Occipital lobe (tissue), 2 donors: ENCODE results near the gene TBC1D5. TPM values are rescaled to one million over a fixed set of nuclear protein-coding genes. Genes with fewer than 3 reads are reported as not detected.

Experiments used
- DNase-seq: peaks from one replicate; lab custom pipeline; 2025; lab: John Stamatoyannopoulos, UW
- total RNA-seq: library from RNA; depleted of rRNA; stranded (reverse); fragments of >200 nt; gene quantifications from one replicate; pipeline ENCODE4 v1.2.3, GENCODE V29; 2014

Gene TBC1D5
- total RNA-seq, 1 donor from 2014 or later, result 110 TPM

- DNase-seq, result no peak
Measured at GRCh38 chr3:17182166-17182565, 560.3 kb downstream of the TBC1D5 start.

- no peak for DNase-seq
Measured at GRCh38 chr3:17181413-17181907, 561.0 kb downstream of the TBC1D5 start.

GRCh38 chr3:17179381-17180205, 562.8 kb downstream of the TBC1D5 start:
- no peak for DNase-seq

- DNase-seq, result no peak
Measured at GRCh38 chr3:17176757-17177156, 565.7 kb downstream of the TBC1D5 start.

- no peak for DNase-seq
Measured at GRCh38 chr3:17175187-17175807, 567.1 kb downstream of the TBC1D5 start.

- DNase-seq, result no peak
Measured at GRCh38 chr3:17166369-17166768, 576.1 kb downstream of the TBC1D5 start.

- DNase-seq, result no peak
Measured at GRCh38 chr3:17162116-17162515, 580.3 kb downstream of the TBC1D5 start.

- DNase-seq, result no peak
Measured at GRCh38 chr3:17160597-17160996, 581.8 kb downstream of the TBC1D5 start.

GRCh38 chr3:17158941-17159682, 583.3 kb downstream of the TBC1D5 start:
- DNase-seq, result peak; percentile 23

GRCh38 chr3:17157713-17158112, 584.7 kb downstream of the TBC1D5 start:
- DNase-seq, result no peak

GRCh38 chr3:17156864-17157263, 585.6 kb downstream of the TBC1D5 start:
- no peak for DNase-seq

GRCh38 chr3:17155951-17156350, 586.5 kb downstream of the TBC1D5 start:
- no peak for DNase-seq

GRCh38 chr3:17154941-17155340, 587.5 kb downstream of the TBC1D5 start:
- no peak for DNase-seq

GRCh38 chr3:17154221-17154620, 588.2 kb downstream of the TBC1D5 start:
- no peak for DNase-seq

GRCh38 chr3:17153209-17153608, 589.2 kb downstream of the TBC1D5 start:
- DNase-seq, result no peak

GRCh38 chr3:17151598-17152373, 590.6 kb downstream of the TBC1D5 start:
- DNase-seq, result no peak

- no peak for DNase-seq
Measured at GRCh38 chr3:17149076-17149475, 593.4 kb downstream of the TBC1D5 start.

GRCh38 chr3:17144665-17144993, 597.8 kb downstream of the TBC1D5 start:
- DNase-seq, result no peak

- no peak for DNase-seq
Measured at GRCh38 chr3:17143893-17144664, 598.4 kb downstream of the TBC1D5 start.

- DNase-seq, result no peak
Measured at GRCh38 chr3:17142516-17142915, 599.9 kb downstream of the TBC1D5 start.

- DNase-seq, result no peak
Measured at GRCh38 chr3:17141699-17142098, 600.7 kb downstream of the TBC1D5 start.
